NCI-H82 (cell line): ENCODE results near the gene BAIAP2.
A peak's percentile ranks its signal among the peaks of the same experiment; 100 is the strongest.

Experiments
- DNase-seq: peaks from one replicate; lab custom pipeline; 2025; lab: John Stamatoyannopoulos, UW

BAIAP2 gene

DNA sequence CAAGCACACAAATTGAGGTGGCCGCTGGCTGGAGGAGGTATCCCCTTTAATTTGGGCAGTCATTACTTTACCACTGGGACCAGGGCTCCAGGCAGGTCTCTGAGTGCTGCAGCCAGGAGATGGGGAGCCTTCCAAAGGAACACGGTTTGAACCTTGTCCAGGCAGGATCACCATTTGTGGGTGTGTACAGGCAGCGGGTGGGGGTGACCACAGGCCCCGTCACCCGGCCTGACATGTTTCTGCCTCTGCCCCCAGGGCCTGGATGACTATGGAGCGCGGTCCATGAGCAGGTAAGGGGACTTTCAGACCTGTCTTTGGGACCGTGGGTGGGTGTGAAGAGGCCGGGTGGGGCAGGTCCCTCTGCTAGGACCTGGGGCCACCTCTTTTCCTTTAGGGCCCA lies 73.3 kb downstream of the BAIAP2 start:
- DNase-seq, result no peak

DNA sequence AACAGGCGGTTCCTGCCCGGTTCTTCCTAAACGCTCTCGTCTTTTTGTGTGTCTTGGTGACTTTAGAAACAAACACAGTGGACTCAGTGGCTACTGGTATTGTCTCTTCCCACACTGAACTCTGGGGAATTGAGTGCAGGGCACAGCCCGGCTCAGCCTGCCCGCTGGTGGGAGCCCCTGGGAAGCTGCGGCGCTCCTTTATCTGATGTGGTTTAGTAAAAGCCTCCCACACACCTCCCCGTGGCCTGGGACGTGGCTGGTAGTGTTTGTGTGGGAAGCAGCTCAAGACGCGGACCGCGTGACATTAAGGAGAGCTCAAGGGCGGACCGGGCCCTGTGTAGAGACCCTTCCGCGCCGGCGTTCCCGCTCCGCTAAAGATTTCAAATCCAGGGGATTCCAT lies 75.0 kb downstream of the BAIAP2 start:
- DNase-seq, result no peak

DNA sequence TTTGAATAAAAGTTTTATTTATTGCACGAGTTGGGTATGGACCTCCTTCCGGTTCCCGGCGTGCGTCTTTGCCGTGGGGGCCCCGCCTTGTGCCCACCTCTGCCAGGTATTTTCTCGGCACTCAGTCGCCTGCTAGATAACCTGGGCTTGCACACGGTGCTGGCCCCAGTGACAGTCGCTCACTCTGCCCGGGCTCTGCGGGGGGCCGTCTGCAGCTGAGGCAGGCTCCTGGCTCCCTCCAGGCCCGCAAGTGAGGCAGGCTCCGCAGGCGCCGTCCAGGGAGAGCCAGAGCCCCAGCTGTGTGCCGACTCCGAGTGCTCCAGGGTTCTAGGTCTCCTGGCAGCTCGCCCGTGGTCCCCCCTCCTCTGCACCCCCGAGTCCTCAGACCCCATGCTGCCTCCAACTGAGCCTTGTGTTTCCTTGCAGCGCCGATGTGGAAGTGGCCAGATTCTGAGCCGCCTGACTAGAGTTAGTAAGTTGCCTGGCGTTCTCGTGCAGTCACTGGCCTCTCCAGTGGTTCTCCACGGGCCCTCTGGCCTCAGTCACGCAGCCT lies 75.6 kb downstream of the BAIAP2 start:
- no peak for DNase-seq

DNA sequence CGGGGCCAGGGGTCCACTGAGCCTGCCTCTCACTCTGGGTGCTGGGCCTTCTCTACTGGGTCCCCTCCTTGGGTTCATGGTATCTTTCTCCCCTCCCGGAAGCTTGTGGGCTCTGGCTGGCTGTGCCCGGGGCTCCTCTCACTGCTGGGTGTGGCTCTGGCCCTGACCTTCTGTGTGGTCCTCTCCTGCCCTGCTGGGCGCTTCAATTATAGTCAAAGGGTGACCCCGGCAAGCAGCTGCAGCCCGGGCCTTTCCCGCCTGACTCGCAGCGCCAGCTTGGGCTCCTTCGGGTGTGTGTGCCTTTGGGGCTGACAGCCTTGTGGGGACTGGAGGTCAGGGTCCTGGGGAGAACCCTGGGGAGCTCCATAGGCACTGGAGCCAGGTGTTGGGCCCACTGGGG lies 76.1 kb downstream of the BAIAP2 start:
- no peak for DNase-seq

DNA sequence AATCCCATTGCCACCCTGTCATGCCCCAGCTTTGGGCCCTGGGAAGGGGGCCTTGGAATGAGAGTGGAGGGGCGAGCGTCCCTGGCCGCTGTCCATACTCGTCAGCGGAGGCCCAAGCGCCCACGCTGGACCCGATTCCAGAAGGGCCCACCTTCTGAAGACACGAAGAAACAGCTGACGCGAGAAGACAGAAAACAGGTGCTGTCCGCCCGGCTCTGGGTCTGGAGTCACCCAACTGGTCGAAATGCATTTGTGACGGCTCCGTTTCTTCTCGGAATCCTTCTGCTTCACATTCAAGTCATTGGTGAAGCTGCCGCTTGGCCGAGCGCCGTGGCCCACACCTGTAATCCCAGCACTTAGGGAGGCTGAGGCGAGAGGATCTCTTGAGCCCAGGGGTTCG lies 77.5 kb downstream of the BAIAP2 start:
- DNase-seq, result no peak

DNA sequence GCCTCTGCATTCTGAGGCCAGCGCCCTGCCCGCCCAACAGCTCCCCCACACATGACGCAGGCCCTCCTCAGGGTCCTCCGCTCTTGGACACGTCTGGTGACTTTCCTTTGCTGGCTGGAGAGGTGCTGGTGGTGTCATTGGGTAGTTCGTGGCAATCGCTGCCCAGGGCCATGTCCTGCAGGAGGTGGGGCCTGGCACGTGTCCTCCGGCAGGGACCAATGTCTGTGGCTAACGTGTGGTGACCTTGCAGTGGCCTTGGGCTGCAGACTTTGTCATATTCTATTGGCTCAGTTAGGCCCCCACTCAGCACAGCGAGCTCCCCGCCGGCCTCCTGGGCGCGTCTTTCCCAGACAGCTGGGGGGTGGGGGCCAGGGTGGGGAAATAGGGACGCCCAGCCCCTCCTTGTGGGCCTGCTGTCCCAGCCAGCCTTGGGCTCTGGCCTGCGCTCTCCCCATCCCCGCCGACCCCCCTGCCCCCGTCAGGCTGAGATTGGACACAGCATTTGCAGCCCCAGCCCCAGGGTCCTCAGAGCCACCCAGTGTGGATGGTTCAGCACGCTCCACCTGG lies 78.3 kb downstream of the BAIAP2 start:
- DNase-seq, result no peak

DNA sequence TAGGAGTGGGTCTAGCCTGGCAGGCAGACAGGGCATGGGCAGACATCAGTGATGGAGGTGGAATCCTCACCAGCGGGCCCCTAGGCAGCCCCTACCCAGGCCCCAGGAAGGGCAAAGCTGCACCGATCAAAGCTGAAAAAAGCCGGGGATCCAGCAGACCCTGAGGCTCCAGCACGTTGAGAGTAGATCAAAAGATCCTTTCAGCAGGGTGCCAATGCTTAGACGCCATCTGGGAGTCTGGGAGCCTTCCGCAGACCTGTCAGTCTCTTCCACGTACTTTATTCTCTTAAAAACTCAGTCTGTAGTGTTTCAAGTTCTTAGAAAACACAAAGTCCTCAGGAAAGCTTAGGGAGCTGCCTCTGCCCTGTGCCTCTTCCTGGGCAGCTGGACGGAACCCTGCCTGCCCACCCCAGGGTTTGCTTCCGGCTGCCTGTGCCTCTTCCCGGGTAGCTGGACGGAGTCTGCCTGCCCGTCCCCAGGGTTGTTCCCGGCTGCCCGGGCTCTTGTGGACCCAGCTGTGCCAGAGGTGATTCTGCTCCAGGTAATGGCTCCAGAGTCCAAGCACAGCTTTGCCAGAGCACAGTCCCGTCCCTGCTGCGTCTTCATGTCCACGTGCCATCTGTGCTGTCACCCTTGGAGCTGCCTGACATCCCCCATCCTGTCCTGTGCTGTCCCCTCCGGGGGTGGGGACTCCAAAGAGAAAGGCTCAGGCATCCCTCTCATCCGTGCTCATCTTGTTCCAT lies 79.6 kb downstream of the BAIAP2 start:
- no peak for DNase-seq

DNA sequence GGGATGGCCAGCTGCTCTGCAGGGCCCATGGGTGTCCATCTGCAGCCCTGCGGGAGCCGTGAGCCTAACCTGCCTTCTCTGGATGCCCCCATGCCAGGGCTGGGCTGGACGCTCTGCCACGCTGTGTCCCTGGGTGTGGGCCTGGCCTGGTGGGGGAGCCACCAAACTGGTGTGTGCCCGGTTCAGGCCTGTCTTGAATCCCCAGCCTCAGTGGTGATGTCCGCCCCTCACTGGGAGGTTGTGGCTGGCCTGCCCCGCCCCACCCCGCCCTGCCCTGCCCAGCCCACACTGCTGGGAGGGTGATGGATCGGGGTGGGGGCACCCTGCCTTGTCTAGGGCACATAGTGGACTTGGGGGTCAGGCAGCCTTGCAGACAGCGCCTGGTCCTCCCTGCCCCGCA lies 80.3 kb downstream of the BAIAP2 start:
- no peak for DNase-seq

DNA sequence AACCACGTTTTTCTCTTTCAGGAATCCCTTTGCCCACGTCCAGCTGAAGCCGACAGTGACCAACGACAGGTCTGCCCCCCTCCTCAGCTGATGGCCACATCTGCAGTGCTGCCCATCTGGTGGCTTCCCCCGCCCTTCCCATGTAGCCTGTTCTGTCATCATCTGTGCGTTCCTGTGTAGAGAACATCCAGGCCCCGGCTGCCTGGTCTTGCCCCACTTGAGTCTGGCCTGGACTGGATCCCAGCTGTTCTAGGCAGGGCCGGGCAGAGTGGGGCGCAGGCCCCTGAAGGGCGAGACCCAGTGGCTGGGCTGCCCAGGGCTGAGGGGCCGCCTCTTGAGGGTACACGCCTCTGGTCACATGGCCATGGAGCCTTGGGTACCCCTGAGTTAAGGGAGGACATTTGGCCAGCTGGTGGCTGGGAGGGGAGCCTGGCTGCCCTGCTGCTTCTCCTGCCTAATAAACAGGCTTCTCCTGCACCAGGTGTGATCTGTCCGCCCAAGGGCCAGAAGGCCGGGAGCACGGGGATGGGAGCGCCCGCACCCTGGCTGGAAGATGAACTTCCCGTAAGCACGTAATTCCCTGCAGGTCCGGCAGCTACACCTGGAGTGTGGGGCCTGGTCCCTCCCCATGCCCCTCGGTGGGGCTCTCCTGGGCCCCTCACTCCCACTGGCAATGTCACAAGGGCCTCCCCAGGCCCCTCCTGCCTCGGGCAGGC lies 81.0 kb downstream of the BAIAP2 start:
- DNase-seq, result no peak

DNA sequence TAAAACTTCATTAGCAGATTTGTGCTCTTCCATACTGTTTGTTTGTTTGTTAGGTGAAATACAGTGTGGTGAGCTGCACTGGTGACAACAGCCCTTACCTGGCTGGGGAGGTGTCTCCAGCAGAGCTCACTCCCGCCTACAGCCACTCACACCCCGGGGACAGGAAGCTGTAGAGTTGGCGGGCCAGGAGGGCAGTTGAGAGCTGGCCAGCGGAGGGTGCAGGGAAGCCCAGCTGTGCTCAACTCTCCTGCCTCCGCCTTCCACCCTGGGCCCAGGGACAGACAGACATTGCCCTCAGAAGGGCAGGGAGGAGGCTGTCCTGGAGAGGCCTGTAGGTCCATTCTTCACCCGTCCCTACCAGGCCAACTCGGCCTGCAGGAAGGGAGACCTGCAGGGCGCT lies 81.8 kb downstream of the BAIAP2 start:
- no peak for DNase-seq

DNA sequence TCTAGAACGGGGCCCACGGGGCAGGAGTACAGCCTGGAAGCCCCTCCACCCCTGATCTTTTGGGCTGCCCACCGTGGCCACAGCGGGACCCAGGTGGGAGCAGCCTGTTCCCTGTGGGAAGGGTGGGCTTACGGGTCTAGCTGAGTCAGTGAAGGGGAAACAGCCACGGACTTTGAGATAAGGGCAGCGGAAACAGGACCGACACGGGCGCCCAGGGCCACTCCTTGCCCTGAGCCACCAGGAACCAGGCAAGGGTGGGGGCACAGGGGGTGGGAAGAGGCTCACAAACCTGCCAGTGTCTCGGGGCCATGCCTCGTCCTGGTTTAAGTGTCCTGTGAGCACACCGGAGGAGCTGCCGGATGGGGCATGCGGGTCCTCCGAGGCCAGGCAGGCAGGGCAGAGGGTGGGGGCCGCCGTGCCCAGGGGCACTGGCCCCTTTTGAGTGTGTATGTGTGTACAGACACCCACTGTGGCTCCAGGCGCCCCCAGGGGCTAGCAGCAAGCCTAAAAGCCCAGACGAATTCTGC lies 82.8 kb downstream of the BAIAP2 start:
- no peak for DNase-seq

DNA sequence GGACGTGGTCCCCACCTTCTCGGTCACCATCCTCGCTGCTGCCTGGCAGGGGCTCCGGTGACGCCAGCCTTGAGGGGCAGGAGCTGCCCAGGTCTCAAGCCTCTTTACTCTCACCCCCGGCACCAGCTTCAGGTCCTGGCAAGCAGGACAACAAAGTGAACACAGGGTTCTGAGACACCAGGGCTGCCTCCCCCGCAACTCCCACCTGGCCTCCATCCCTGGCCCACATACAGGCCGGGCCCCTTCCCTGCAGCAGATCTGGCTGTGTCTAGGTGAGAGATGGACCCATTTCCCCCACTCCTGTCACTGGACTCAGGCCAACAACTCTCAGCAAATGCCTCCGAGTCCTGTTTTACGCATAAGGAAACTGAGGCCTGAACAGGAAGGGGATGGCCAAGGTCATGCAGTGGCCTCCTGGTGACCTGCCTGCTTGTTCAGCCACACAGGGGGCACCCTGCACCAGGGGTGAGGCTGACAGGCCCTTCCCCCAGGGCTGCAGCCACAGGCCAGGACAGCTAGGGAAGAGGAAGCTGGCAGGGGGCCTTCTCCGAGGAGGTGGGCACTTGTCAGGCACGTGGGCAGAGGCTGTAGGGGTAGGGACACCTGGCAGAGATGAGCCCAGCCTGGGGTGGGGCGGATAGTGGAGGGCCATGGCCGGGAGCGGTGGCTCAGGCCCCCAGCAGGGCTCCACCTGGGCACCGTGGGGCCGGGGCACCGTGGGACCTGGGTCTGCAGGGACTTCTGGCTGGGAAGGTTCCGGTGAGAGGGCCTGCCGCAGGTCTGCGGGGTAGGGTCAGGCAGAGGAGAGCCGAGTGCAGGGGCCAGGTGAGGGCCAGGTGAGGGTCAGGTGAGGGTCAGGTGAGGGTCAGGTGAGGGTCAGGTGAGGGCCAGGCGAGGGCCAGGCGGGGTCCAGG lies 83.6 kb downstream of the BAIAP2 start:
- DNase-seq, result peak; percentile 33

DNA sequence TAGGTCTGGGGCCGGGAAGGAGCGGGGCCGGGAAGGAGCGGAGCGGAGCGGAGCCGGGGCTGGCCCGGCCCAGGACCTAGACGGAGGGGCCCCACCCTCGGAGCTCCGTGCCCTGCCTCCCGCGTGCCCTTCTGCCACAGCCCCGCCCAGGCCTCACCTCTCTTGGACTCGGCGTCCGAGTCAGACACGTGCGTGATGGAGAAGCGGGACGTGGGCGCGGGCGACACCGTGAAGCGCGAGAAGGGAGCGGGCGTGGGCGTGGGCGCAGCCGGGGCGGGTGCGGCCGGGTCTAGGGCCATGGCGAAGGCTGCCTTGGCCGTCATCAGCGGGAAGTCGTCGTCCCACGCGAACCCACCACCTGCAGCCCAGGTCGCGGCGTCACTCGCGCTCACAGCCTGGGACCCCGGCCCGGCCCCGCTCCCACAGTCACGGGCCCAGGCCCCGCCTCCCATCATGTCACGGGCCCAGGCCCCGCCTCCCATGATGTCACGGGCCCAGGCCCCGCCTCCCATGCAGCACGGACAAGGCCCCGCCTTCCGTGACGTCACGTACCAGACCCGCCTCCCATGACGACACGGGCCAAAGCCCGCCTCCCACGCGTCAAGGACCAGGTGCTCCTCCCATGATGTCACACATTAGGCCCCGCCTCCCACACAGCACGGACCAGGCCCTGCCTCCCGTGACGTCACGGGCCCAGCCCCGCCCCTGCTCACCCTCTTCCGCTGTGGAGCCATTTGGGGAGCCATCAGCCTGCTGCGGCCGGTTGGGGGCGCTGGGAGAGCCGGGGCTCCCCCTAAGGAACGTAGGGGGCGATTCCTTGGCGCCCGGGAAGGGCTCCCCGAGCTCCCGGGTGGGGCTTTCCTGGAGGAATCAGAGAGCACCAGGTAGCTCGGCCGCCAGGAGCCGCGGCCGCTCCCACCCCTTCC lies 84.5 kb downstream of the BAIAP2 start:
- peak; percentile 92 for DNase-seq

DNA sequence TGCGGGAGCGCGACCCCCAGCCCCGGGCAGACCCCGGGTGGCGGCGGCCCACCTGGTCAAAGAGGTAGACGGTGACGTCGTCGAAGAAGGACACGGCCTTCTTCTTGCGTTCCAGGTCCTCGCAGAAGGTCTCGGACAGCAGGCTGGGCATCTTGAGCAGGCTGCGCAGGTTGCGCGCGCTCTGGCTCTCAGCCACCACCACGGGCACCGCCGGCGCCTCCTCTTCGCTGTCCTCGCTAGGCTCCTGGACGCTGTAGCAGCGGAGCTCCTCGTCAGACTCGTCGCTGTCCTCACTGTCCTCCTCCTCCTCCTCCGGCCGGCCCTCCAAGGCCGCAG lies 85.2 kb downstream of the BAIAP2 start:
- DNase-seq, result peak; percentile 44

DNA sequence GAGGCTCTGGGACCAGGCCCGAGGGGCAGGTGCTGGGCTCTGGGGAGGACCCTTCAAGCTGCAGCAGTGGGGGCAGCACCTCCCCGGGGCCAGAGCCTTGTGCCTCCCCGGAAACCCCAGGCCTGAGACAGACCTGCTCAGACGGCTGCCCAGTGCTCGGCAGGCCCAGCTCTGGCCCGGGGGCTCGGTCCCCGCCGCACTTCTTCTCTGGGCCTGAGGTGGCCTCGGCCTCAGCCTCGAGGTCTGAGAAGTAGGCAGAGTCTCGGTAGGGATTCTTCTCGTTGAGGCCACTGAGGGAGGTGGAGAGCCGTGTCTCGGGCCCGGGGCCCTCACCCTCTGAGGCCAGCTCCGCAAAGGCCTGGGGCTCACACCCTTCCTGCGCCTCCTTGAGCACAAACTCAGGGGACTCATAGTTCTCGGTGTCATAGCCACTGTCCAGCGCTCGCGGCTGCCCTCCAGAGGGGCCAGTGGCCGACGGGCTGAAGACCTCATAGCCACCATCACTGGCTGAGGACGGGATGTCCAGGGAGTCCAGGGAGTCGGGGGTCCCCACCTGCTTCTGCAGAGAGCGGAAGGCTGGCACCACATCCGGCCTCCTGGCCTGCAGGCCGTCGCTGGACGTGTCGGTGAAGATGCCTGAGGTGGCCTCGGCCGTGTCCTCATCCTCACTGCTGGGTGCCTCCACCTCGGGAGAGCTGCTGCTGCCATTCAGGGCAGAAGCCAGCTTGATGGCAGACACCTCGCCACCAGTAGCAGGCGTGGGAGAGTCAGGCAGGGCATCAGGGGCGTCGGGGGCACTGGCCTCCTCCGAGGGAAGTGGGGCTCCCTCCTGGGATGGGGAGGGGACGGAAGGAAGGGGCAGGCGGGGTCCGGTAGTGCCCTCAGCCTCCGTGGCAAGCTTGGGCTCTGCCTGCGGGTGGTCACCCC lies 86.0 kb downstream of the BAIAP2 start:
- peak; percentile 26 for DNase-seq

DNA sequence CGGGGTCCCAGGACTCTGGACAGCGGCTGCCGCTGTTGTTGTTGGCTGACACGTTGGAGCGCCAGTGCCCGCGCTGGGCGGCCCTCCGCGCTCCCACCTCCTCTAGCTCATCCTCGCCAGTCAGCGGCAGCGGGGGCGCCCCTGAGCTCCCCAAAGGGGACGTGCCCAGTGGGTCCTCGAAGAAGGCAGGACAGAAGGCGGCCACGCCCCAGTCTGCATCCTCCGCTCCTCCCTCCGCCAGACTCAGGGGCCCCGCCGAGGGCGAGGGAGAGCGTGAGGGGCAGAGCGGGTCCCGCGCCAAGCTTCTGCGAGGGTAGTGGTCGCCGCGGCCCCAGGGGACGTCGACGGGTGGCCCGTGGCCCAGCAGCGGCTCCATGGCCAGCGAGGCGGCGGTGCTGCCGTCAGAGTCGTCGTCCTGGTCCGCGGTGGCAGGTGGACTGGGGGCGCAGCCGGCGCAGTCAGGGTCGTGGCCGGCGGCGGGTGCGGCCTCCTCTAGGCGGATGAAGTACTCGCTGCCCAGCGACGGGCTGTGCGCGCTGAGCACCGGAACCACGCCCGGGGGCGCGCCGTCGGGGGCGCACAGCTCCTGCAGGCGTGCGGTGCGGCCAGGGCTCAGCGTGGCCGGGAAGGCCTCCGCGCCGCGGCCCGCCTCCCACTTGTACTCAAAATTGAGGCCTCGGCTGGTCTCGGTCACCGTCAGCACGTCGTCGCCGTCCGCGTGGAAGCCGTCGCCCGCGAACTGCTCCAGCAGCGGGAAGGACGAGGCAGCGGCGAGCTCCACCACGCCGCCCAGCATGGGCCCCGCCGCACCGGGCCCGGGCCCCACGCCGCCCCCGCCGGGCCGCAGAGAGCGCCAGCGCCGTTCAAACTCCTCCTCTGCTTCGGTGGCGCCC lies 87.1 kb downstream of the BAIAP2 start:
- DNase-seq, result no peak

DNA sequence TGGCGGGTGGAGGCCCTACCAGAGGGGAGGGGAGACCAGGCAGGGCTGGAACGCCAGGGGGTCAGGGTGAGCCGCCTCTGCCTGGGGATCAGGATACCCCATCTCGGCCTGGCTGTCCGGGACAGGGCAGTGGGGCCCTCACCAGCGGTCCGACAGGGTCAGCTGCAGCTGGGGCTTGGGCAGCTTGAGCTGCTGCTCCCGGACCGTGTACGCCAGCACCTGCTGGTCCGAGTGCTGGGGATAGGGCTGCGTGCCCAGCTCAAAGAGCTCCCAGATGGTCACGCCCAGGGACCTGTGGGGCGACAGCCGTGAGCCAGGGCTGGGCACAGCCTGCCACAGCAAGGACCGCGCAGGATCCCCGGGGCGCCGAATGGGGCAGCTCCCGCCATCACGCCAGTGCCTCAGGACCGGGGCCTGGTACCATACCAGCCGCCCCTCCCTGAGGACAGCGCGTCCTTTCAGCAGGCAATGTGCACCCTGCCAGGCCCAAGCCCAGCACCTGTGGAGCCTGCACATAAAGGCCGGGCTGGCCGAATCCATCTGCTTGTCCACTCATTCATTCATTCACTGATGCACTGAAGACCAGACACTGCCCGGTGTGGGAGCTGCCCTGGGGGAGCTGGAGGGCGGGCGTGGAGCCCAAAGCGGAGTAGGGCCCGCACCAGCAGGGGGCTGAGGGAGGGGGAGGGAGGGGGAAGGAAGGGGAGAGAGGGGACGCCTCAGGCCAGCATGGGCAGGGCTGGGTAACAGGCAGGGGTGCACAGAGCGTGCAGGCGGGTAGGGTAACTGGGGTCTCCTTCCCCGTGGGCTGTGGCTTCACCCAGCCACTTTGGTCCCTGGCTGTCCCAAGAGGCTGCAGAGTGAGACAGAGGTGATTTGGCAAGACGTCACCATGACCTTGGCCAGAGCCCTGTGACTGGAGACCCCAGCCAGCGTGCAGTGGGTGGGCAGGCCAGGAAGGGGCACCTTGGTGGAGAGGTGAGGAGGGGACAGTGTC lies 88.4 kb downstream of the BAIAP2 start:
- no peak for DNase-seq
